Measurements from ENCODE around the gene SPOCK1. TPM values are rescaled to one million over a fixed set of nuclear protein-coding genes. Genes with fewer than 3 reads are reported as not detected.

SPOCK1 gene
- total RNA-seq, 1 experiment from 2014 or later: 10.9 TPM

DNA sequence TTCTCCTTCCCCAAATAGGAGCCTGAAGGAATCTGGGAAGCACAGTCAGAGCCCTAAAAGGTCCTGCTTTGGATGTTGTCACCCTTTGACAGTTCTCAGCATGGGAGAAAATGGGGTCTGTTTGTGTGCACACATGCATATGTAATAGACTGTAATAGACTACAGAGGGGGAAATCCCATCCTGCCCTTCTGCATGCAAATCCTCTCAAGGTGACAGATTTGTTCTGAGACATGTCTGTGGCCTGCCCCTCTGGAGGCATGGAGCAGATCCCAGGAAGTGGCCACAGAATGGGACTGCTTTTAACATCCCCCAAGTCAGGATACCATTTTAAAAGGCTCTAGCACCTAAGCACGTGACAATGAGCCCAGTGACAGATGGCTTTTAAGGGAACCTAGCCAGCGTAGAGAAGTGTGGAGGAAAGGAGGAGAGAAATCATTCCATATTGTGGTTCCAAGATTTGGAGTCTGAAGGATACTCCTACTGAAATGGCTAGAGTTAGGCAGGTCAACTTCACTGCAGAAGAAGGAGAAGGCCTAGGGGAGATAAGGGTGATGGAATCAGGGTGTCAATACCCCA lies 483.5 kb downstream of the SPOCK1 start:
- Histone ChIP-seq H2AK5ac (ENCODE audit: insufficient read length, low read length) (no peak overlapping the region), H3K4me2 (ENCODE audit: insufficient read depth, insufficient read length, low read length) (no peak overlapping the region), H4K91ac (ENCODE audit: insufficient read length, low read depth, low read length) (no peak overlapping the region), H3K79me2 (ENCODE audit: insufficient read depth, low read length) (no peaks in the 10 kb centered on the region), H3K9me3 (ENCODE audit: control insufficient read depth, low read depth, low read length) (no peaks in the 10 kb centered on the region), H3K4ac (ENCODE audit: low read depth, low read length) (no peak overlapping the region), H4K8ac (replicated peaks; ENCODE audit: insufficient read length, low read depth, low read length) (no peak overlapping the region), H3K4me1 (ENCODE audit: insufficient read depth, low read length) (no peaks in the 10 kb centered on the region), H2BK5ac (ENCODE audit: insufficient read length, low read length) (no peak overlapping the region), H3K23me2 (ENCODE audit: insufficient read length, low read depth, low read length, poor library complexity, severe bottlenecking) (no peaks in the 10 kb centered on the region), H2BK20ac (ENCODE audit: low read depth, low read length, poor library complexity, severe bottlenecking) (no peak overlapping the region), H3K14ac (ENCODE audit: insufficient read depth, low read length) (no peak overlapping the region), H4K5ac (ENCODE audit: insufficient read length, low read depth, low read length) (no peak overlapping the region), H3K79me1 (ENCODE audit: insufficient read depth, low read depth, low read length, poor library complexity, severe bottlenecking) (no peaks in the 10 kb centered on the region), H3K27ac (ENCODE audit: insufficient read length, low read depth, low read length) (no peak overlapping the region), H3T11ph (ENCODE audit: low read length) (no peak overlapping the region), H2AFZ (ENCODE audit: low read length) (no peak overlapping the region), H2BK15ac (ENCODE audit: low read depth, low read length) (no peak overlapping the region), H3K27me3 (ENCODE audit: insufficient read depth, low read length) (no peaks in the 10 kb centered on the region), H3K9ac (ENCODE audit: extremely low read depth, insufficient read length, low read length) (no peak overlapping the region), H4K20me1 (ENCODE audit: control insufficient read depth, insufficient read depth, insufficient read length) (no peaks in the 10 kb centered on the region), H2BK12ac (ENCODE audit: insufficient read length, low read depth, low read length) (no peak overlapping the region), H2BK120ac (ENCODE audit: low read depth, low read length, poor library complexity, severe bottlenecking) (no peak overlapping the region), H3K56ac (ENCODE audit: insufficient read length, low read depth, low read length) (no peak overlapping the region), H3K18ac (ENCODE audit: insufficient read length, low read depth, low read length) (no peak overlapping the region), H3K23ac (ENCODE audit: insufficient read length, low read depth, low read length) (no peak overlapping the region)
- TF ChIP-seq CTCF (conservative IDR thresholded peaks at IDR 0.05): no peak
- Mint-ChIP-seq H3K27ac (no peak overlapping the region), H3K36me3 (ENCODE audit: insufficient read depth in 1 of 3, low read depth in 3 of 3) (no peaks in the 10 kb centered on the region), H3K27me3 (ENCODE audit: low read depth) (peaks cover 2% of the 10 kb centered on the region; the same call in 1 of the 2 replicates), H3K9me3 (no peaks in the 10 kb centered on the region), H3K4me3 (no peak overlapping the region), H3K4me1 (peaks cover 5 to 8% of the 10 kb centered on the region in 2 experiments; a peak in 2 of 4 replicates)
- no peak for DNase-seq
- WGBS (ENCODE audit: extremely low coverage, insufficient read length, low lambda C conversion rate): no CpG with 5 or more reads among the region's 2 CpGs

Measured in H9 (cell line).